ENCODE measurements around the gene DAB1.

The DAB1 gene

GRCh38 chr1:57363643-57364042 lies 60.2 kb downstream of the DAB1 start:
- H3F3A ChIP-seq (ENCODE audit: insufficient read depth, low read length): no peaks in the 10 kb centered on the region
- H3K36me3 ChIP-seq (ENCODE audit: insufficient read depth, low read length): no peaks in the 10 kb centered on the region
- H3K27me3 ChIP-seq (ENCODE audit: insufficient read depth, low read length): no peaks in the 10 kb centered on the region
- H3K79me2 ChIP-seq (ENCODE audit: insufficient read depth, low read length): no peaks in the 10 kb centered on the region
- no peaks in the 10 kb centered on the region for H3K4me1 ChIP-seq (ENCODE audit: insufficient read depth, low read length, severe bottlenecking)
- H4K20me1 ChIP-seq (ENCODE audit: insufficient read depth, low read length): no peaks in the 10 kb centered on the region
- H3K9ac ChIP-seq (ENCODE audit: low read length): no peak overlapping the region
- no peak overlapping the region for H3K4me3 ChIP-seq (ENCODE audit: low read depth, low read length, poor library complexity, severe bottlenecking)
- no peak overlapping the region for H2AFZ ChIP-seq (ENCODE audit: low read length)
- H3K9me3 ChIP-seq (ENCODE audit: low read length): no peaks in the 10 kb centered on the region
- H3K27ac ChIP-seq (ENCODE audit: low read depth, low read length, poor library complexity, severe bottlenecking): no peak overlapping the region
- no peak overlapping the region for H3K4me2 ChIP-seq (ENCODE audit: low read length)
- TF ChIP-seq EZH2 (IDR thresholded peaks at IDR 0.05; ENCODE audit: borderline replicate concordance, low read length) (no peak), CTCF (IDR thresholded peaks at IDR 0.05; ENCODE audit: low read length) (no peak)
- no peaks in the 10 kb centered on the region for H3K9me2 ChIP-seq (ENCODE audit: low read depth, low read length)

GRCh38 chr1:57363165-57363564 lies 60.7 kb downstream of the DAB1 start:
- H3K36me3 ChIP-seq (ENCODE audit: insufficient read depth, low read length): no peaks in the 10 kb centered on the region
- H3K9me2 ChIP-seq (ENCODE audit: low read depth, low read length): no peaks in the 10 kb centered on the region
- no peak for TF ChIP-seq CTCF (IDR thresholded peaks at IDR 0.05; ENCODE audit: low read length)
- TF ChIP-seq EZH2 (IDR thresholded peaks at IDR 0.05; ENCODE audit: borderline replicate concordance, low read length): no peak
- H3K4me3 ChIP-seq (ENCODE audit: low read depth, low read length, poor library complexity, severe bottlenecking): no peak overlapping the region
- no peaks in the 10 kb centered on the region for H3K9me3 ChIP-seq (ENCODE audit: low read length)
- no peak overlapping the region for H3K4me2 ChIP-seq (ENCODE audit: low read length)
- no peak overlapping the region for H3K9ac ChIP-seq (ENCODE audit: low read length)
- H3K4me1 ChIP-seq (ENCODE audit: insufficient read depth, low read length, severe bottlenecking): no peaks in the 10 kb centered on the region
- no peak overlapping the region for H2AFZ ChIP-seq (ENCODE audit: low read length)
- no peaks in the 10 kb centered on the region for H3F3A ChIP-seq (ENCODE audit: insufficient read depth, low read length)
- no peaks in the 10 kb centered on the region for H3K79me2 ChIP-seq (ENCODE audit: insufficient read depth, low read length)
- H3K27ac ChIP-seq (ENCODE audit: low read depth, low read length, poor library complexity, severe bottlenecking): no peak overlapping the region
- H4K20me1 ChIP-seq (ENCODE audit: insufficient read depth, low read length): no peaks in the 10 kb centered on the region
- H3K27me3 ChIP-seq (ENCODE audit: insufficient read depth, low read length): no peaks in the 10 kb centered on the region

GRCh38 chr1:57362480-57362879 lies 61.4 kb downstream of the DAB1 start:
- Histone ChIP-seq H3K4me1 (ENCODE audit: insufficient read depth, low read length, severe bottlenecking) (no peaks in the 10 kb centered on the region), H3K9me2 (ENCODE audit: low read depth, low read length) (no peaks in the 10 kb centered on the region), H3K4me3 (ENCODE audit: low read depth, low read length, poor library complexity, severe bottlenecking) (no peak overlapping the region), H3F3A (ENCODE audit: insufficient read depth, low read length) (no peaks in the 10 kb centered on the region), H3K9ac (ENCODE audit: low read length) (no peak overlapping the region), H3K79me2 (ENCODE audit: insufficient read depth, low read length) (no peaks in the 10 kb centered on the region), H3K9me3 (ENCODE audit: low read length) (no peaks in the 10 kb centered on the region), H3K4me2 (ENCODE audit: low read length) (no peak overlapping the region), H3K36me3 (ENCODE audit: insufficient read depth, low read length) (no peaks in the 10 kb centered on the region), H3K27ac (ENCODE audit: low read depth, low read length, poor library complexity, severe bottlenecking) (no peak overlapping the region), H2AFZ (ENCODE audit: low read length) (no peak overlapping the region), H4K20me1 (ENCODE audit: insufficient read depth, low read length) (no peaks in the 10 kb centered on the region), H3K27me3 (ENCODE audit: insufficient read depth, low read length) (no peaks in the 10 kb centered on the region)
- TF ChIP-seq CTCF (IDR thresholded peaks at IDR 0.05; ENCODE audit: low read length): no peak
- no peak for TF ChIP-seq EZH2 (IDR thresholded peaks at IDR 0.05; ENCODE audit: borderline replicate concordance, low read length)

All from OCI-LY1 (cell line).